GM15510 (cell line): ENCODE data around the gene USP4.

ENCODE experiments used
- POLR2A ChIP-seq: IDR thresholded peaks from 3 replicates; pipeline ENCODE4 v1.6.1; 2011; ENCODE audit warnings: borderline replicate concordance; ENCODE audit not compliant: insufficient read length; ENCODE audit errors: extremely low read depth

The USP4 gene

DNA sequence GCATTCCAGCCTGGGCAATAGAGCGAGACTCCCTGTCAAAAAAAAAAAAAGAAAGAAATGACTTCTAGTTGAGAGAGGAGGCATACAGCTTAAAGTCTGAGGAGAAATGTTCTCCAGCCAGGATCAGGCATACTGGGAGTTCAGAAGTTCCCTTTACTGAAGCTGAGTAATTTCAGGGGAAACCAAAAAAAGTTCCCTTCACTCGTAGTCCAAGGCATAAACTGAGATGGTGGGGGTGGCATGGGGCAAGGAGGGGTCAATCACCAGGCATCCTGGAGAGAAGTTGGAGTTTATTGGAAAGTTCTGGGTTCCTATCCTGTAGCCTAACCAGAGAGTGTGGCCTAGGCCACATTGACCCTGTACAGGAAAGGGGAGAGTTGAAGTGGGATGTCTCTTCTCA lies 12.4 kb upstream of the USP4 start:
- no peak for TF ChIP-seq POLR2A

DNA sequence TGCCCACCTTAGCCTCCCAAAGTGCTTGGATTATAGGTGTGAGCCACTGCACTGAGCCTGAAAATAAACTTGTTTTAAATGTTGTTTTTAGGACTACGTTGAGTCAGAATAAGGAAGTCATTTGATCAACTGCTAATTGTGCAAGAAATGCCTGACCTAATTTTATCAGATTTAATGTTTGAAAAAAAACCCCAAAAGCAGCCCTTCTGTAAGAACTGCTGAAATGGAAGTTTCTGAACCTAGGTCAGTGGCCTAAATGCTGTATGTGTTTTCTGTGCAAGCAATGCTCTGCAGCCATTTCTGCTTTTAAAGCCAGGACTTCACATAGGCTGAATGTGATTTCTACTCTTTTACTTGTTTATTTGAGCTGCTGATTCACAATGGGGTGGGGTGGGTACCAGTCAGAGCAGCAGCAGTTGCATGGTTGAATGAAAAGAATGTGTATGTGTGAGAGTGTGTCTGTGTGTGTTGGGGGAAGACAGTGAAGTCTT lies 11.7 kb upstream of the USP4 start:
- TF ChIP-seq POLR2A = no peak

DNA sequence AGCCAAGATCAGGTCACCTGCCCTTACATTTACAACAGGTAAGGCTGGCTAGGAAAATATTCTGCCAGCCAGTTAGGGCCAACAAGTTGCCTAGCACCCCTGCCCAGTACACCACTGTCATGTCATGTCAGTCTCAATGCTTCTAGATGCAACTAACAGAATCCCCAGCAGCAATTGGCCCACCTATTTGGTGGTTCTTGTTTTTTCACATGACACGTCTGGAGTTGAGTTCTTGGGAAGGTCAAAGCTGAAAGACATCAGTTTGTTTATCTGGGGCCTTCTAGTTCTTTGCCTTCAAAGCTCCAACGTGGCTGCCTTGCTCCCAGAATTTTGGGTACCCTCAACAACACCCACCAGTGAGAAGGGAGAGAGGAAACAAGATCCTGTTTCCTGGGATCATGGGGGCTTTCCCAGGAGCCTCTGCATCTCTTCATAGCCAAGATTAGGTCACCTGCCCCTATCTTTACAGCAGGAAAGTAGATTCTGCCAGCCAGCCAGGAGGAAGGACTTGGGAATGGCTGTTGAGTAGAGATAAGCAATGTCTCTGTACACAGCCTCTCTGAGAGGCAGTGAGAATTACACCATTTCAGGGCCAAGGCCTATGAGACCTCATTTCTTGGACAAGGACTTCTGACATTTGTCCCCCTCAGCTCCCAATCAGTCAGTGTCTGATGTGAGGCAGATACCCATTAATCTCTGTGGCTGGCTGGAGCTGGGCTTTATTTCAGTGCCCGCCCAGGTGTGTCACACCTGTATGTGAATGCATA lies 9.7 kb upstream of the USP4 start:
- TF ChIP-seq POLR2A = no peak

DNA sequence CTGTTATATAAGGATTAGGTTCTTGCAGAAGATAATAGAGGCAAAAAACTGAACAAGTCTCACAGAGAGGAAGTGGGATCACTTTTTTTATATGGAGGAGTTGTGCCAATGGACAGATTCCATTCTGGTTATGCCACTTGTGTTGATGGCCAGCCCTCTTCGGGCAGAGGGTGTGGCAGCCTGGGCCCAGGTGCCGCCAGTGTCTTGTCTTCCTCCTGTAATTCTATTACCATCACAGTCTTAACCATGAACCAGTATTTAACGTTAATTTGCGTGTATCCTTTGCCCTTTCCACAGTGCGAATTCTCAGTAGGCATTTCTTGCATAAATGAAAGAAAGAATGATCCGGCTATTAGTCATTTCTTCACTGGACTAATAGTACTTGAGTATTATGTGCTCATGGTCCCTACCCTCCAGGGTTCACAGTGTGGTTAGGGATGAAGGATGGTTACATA lies 7.0 kb upstream of the USP4 start:
- no peak for TF ChIP-seq POLR2A

DNA sequence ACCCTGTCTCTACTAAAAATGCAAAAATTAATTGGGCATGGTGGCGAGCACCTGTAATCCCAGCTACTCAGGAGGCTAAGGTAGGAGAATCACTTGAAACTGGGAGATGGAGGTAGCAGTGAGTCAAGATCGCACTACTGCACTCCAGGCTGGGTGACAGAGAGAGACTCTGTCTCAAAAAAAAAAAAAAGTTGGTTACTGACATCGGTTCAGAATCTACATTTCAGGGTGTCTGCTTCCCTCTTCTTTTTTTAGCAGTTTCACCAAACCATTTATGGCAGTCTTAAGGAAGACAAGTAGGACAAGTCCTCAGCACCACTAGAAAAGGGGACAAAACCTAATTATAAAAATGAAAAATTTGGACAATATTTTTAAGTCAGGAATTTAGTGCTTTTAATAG lies 3.3 kb upstream of the USP4 start:
- no peak for TF ChIP-seq POLR2A

DNA sequence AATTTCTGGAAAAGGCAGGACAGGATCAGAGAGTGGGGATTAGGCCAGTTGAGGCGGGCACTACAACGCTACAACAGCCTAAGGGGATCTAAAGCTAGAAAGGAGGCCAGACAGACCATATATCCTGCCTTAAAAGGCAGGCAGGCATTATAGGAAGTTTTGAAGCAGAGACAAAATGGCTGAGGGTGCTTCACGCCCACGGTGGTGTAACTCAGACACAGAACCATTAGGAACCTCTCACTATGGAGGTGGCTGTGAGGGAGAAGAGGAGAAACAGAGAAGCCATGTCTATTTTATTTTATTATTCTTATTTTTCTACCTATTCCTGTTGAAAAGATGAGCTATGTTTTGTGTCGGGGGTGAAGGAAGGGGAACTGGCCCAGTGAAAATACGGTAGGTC lies 2.1 kb upstream of the USP4 start:
- TF ChIP-seq POLR2A = no peak

DNA sequence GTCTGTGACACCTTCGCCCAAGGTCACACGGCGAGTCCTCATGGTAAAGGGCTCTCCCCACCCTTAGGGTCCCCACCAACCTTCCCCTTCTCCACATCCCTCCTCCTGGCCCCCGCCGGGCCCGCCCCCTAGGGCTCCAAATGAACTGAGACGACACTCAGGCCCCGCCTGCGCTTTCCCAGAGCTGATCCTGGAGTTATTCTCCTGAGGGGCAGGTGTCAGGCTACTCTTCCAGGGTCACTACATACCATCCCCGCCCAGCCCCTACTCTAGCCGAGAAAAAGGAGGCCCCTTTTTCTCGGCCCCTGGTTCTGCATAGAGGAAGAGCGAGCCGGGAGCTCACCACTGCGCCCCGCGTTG lies 292 bp downstream of the USP4 start:
- TF ChIP-seq POLR2A = no peak

DNA sequence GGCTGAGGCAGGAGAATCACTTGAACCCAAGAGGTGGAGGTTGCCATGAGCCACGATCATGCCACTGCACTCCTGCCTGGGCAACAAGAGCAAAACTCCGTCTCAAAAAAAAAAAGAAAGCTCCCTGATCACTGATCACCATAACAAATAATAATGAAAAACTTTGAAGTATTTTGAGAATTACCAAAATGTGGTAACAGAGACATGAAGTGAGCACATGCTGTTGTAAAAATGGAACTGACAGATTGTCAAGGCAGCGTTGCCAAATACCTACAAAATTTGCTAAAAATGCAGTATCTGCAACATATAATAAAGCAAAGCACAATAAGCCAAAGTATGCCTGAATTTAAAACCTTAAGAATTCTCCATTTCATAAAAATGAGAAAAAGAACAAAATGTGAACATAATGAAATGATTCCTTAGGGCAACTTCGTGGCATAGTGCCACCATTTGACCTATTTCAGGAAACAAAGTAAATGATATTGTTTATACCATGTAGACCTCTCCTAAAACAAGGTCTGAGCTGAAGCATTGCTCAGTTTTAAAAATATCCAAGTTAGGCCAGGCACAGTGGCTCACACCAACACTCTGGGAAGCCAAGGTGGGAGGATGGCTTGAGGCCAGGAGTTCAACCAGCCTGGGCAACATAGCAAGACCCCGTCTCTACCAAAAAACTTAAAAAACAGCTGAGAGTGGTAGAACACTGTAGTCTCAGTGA lies 5.8 kb downstream of the USP4 start:
- TF ChIP-seq POLR2A = no peak

DNA sequence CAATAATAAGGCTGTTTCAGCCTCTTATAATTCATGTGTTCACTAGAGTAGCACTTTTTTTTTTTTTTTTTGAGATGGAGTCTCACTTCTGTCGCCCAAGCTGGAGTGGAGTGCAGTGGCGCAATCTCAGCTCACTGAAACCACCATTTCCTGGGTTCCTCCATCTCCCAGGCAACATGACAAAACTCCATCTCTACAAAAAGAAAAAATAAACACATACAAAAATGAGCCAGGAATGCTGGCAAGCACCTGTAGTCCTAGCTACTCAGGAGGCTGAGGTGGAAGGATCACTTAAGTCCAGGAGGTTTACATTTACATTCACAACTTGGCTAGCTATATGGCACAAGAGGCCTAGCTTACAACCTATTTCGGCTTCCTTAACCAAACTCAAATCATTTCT lies 6.8 kb downstream of the USP4 start:
- TF ChIP-seq POLR2A = no peak

DNA sequence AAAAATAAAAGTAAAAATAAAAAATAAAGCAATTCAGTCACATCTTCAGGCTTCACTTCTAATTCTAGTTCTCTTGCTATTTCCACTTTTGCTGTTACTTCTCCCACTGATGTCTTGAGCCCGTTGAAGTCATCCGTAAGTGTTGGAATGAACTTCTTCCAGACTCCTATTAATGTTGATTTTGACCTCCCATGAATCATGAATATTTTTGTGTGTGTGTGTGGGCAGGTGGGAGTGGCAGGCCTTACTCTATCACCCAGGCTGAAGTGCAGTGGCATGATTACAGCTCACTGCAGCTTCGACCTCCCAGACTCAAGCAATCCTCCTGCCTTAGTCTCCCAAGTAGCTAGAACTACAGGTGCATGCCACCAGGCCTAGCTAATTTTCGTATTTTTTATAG lies 10.7 kb downstream of the USP4 start:
- no peak for TF ChIP-seq POLR2A

DNA sequence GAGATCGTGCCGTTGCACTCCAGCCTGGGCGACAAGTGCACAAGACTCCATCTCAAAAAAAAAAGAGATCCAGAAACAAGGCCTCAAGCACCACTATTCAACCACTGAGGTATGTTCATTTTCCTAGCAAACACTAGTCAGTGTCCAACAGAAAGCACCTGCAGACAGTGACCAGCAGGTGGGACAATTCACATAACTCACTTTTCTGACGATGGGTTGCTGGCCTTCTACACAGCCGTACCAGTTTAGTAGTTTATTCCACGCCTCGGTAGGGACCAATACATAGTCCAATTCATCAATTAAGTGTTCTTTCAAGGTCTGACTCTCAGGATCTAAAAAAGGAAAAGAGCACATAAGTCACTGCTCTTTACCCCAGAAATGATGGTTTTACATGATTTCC lies 12.4 kb downstream of the USP4 start:
- no peak for TF ChIP-seq POLR2A

DNA sequence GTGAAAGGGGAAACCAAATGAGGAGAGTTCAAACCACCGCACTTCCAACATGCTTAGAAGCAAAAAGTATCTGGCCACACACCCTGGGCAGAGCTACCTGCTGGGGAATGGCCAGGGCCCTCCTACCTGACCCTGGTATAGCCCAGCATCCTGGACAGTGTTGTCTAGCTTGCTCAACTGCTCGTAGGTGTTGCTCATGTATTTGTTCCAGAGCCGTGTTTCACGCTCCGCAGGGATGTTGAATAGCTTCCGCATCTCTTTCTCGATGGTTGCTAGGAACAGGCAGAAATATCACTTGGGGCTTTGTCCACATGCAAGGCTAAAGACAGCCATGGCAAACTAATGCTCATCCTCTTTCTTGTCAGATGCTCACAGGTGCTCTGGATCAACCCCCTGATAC lies 15.1 kb downstream of the USP4 start:
- no peak for TF ChIP-seq POLR2A

DNA sequence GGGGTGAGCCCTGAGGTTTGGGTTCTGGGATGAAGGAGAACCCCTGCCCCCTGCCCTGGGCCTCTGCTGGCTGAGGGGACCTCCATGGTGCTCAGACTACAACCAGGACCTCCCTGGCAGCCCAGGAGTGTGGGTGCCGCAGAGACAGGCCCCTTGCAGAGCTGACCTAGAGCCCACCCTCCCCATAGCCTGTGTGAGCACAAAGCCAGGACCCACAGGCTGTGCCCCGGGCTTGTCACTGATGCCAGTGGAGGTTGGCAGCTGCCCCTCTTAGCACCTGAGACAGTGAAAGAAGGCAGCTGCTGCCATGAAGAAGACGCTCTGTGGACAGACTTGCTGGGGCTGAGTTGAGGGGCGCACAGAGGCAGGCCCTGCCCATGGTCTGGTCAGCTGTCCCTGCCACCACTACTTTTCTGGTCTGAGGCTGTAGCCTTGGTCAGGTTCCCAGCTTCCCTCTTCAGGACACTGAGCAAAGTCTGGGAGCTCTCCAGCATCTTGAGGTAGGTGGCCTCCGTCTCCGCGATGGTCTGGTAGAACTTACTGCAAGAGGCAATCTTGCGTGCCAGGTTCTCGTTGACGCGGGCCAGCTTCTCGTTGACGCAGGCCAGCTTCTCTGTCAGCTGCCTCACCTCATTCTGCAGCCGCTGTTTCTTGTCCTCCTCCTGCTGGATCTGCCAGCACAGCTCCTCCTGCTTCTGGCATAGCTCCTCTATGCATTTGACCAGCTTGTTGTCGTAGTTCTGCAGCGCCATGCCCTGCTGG lies 23.0 kb downstream of the USP4 start:
- no peak for TF ChIP-seq POLR2A

DNA sequence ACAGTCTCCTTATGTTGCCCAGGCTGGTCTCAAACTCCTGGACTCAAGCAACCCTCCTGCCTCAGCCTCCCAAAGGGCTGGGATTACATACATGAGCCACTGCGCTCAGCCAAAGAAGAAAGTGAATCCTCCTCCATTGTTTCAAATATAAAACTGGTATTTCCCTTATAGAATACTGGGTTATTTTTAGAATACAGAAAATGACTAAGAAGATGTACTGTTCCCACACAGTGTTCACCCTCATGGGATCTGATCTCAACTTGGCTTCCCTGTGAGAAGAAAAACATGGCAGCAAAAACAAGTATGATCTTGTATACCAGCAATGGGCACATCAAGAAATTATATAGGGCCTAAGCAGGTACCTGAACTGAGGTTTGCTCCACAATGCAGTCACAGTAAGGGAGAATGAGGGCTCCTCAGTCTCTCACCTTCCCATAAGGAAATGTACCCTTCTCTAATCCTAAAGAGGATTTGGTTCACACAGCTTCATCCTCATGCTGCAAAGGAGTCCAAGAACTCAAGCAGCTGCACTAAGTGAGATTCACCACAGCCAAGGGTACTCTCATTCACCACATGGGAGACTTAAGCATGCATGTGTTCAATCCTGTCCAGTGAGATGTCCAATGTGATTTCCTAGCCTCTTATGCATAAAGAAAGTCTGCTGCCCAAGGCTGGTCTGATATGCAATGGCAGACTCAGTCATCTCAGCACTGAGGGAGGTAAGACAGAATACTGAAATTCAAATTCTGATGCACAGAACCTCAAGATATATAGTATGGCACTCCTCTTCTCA lies 25.8 kb downstream of the USP4 start:
- TF ChIP-seq POLR2A = no peak
